Activated CD8-positive, alpha-beta memory T cell treated with anti-CD3 and anti-CD28 coated beads, Interleukin-2, amount 50 U/mL, for 1 hour (primary cell): ENCODE data around the gene EFCAB14.
"Not testable (repeated sequence)": the region's sequence is repeated elsewhere in the genome, so short reads cannot be mapped to it uniquely, and the experiment has no call there.

ENCODE experiments used
- DNase-seq: peaks from one replicate; pipeline ENCODE4 v3.0.0-alpha.2; 2020; ENCODE audit errors: extremely low read depth

Gene EFCAB14

DNA sequence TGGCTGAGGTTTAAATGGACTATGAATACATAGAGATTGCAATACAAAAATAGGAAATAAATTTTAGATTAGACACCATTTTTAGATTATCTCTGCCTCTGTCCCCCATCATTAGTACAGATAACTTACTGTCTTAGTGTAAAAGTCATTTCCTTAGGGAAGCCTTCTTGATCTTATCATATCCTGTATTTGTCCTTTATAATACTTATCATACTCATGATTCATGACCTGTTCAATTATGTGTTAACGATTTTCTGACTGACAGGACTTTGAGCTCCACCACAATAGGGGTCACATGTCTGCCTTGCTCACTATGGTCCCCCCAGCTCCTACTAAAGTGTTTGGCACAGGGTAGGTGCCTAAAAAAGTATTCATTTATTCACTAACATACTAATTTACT, 32.7 kb downstream of the EFCAB14 start:
- no peak for DNase-seq

DNA sequence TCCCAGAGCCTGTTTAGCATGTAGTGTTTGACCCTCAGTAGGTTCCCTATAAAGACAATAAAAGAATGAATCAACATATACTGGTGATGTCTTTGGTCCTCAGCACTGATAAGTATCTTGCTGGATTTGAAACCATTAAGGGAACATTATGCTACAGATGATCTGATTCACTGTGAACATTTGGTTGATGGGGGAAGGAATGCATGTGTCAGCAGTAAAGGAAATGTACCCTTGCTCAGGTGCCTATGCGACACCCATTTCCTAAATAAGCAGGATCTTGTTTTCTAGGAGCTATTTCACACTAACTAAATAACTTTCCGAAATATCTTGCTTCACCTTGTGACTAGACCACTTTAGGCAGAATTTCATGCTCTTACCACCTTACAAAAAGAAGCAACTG, 34.2 kb downstream of the EFCAB14 start:
- DNase-seq, result no peak

DNA sequence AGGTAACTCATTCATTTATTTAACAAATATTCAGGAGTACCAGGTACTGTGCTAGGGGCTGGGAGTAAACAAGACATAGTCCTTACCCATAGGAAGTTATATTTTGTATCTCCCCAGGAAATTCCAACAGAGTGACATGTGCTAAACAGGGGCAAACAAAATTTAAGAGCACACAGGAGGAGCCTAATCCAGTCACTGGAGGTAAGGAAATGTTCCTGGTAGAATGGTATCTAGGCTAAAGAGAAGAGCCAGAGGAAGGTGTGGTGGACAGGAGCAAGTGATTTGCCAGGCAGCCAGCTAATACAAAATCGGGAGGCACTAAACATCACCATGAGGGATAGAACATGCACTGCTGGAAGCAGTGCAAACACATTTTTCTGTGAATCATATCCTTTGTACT, 36.9 kb downstream of the EFCAB14 start:
- no peak for DNase-seq

DNA sequence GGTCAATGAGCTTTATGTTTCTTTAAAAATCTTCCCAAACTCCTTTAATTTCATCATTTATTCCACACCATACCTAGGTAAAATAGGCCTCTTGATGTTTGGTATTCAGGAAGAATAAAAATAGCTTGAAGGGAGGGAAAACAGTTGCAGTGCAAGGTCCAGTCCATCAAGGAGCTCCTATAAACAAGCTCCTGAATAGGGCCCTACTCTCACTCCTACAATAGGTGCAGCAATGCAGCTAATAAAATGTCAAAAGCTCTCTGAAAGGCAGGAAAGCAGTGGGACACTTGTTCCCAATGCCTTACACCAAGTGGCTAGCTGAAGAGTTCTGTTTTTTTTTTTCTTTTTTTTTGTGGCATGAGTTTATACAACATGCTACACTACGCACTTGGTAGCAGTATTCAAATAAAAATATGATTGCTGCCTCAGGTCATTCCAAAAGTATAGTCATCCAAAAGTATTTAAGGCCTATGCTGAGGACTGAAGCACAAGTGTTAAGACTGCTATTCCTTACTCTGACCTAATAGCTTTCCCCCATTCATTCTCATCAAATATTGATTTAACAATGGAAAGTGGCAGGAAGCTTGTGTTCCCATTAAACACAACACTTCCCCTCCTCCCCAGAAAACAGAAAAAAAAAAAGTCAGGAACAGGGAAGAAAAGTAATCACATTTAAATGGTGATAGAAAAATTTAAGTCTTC, 37.4 kb downstream of the EFCAB14 start:
- DNase-seq, result no peak

DNA sequence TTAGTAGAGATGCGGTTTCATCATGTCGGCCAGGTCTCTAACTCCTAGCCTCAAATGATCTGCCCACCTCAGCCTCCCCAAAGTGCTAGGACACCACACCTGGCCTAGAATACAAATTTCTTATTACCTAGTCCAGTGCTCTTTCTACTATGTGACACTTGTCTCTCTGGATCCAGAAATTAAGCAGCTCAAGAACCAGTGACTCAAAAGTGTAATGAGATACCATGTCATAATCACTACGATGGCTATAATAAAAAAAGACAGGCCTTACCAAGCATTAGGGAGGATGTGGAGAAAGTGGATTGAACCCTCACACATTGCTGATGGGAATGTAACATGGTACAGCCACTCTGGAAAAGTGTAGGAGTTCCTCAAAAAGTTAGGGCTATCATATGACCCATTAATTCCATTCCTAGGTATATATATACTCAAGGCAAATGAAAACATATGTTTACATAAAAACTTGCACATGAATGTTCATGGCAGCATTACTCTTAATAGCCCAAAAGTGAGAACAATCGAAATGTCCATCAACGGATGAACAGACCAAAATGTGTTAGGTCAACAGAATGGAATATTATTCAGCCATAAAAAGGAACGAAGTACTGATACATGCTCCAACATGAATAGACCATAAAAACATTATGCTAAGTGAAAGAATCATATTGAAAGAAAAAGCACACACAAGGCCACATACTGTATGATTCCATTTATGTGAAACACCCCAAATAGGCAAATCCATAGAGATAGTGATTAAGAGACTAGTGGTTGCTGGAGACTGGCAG, 38.9 kb downstream of the EFCAB14 start:
- DNase-seq, result no peak

DNA sequence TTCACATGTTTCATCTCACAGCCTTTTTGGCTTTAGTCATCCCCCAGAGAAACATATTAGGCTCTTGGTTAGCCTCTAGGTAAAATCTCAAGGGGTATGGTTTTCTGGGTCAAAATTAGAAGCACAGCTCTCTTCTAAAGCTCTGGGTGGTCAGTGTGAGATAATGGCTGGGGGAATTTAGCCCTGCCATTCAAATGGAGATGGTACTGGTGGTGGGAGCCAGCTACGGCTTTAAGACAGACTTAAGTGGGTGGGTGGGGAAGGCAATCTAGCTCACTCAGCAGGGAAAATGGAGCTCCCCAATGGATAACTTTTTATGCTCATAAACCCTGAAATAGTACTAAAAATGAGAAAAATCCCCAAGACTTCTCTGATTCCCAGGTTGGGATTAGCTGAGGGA, 41.6 kb downstream of the EFCAB14 start:
- no peak for DNase-seq

DNA sequence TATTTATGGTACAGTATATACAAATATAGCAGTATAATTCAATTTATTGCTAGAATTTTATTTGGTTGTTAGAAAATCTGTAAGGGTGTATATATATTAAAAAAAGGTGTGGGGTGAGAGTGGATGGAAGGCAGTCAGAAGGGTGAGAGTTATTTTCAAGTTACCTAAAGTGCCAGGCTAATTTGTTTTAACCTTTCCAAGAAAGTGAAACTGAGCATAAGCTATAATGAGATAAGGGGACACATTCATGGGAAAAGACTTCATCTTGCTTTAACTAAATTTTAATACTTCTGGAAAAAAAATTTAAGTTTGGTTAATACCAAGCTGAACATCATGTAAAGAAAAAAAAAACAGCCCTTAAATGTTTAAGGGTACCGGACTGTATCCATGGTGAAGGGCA, 42.4 kb downstream of the EFCAB14 start:
- no peak for DNase-seq

DNA sequence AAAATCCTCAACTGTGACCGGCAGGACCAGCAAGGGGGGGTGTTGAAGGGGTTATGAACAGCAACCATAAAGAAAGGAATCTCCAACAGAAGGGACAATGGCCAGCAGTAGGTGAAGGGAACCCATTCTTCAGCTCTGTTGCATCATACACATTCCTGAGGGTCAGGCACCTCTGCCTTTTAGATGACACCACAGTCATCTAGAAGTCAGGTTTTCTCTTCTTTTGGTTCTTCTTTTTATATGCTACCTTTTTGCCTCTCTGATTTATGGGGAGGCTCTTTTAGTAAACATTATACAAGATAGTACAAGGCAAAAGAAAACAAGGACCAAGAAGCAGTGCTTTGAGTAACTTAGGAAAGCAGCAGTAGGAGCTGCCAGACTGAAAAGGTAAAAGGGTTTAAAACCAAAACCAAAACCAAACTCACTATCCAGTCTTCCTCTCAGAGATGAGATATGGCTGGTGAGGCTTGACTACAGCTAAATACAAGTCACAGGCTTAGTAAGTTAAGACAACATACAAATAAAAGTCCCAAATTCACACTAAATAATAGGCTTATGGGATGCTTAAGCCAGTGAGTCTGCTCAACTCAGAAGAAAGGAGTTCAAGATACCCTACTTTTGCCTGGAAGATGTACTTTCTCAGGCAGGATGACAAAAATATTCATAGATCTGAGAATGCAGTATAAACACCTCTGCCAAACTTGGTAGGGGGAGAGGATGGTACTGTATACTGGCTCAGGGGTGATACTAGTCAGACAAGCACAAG, 43.2 kb downstream of the EFCAB14 start:
- DNase-seq, result no peak

DNA sequence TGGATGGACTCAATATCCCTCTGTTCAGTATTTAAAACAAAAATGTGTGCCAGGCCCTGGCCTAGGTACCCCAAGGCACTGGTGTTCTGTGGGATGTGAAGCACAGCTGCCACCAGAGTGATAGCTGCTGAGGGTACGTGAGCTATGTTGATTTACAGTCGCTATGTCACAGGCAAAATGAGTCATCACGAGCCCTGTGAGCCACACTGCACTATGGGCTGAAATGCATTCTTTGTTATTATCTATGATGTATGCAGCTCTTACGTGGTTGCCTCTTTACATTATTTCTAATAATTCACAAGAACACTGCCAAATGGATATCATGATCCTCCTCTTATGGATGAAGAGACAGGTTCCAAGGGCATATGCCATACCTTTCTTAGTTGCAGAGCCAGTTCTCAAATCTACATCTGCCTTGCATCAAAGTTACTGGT, 45.1 kb downstream of the EFCAB14 start:
- no peak for DNase-seq

DNA sequence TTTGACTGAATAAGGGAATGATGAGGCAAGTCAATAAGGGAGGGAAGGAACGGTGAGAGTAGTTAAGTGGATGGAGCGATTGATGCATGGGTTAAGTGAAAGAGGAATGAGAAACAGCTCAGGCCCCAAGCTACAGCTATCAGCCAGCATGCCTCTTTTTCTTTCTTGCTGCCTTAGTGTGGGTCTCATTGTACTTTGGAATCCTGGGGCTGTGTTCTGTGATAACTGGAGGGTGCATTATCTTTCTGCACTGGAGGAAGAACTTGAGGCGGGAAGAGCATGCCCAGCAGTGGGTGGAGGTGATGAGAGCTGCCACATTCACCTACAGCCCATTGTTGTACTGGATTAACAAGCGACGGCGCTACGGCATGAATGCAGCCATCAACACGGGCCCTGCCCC, 46.2 kb downstream of the EFCAB14 start:
- DNase-seq, result no peak

DNA sequence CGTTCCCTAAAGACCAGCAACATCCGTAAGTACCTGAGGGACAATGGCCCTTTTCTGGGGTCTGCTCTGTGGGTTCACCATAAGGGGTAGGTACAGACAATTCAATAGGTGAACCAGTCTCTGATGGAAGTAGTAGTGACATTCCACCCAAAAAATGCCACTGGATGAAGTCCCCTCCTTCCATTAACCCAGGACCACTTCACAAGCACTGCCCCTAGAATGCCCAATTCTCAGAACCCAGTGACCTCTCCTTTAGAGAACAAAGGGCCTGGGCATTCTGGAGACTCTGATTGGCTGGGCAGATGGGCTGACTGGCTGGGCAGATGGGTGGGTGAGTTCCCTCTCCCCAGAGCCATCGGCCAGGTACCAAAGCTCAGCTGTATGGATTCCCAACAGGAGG, 47.4 kb downstream of the EFCAB14 start, which contains the start of gene TEX38:
Gene TEX38, plus strand, starts transcription at position 301 of the 400 bp plus-strand sequence. Its CDS starts 81 bp downstream, at position 382.
- no peak for DNase-seq

DNA sequence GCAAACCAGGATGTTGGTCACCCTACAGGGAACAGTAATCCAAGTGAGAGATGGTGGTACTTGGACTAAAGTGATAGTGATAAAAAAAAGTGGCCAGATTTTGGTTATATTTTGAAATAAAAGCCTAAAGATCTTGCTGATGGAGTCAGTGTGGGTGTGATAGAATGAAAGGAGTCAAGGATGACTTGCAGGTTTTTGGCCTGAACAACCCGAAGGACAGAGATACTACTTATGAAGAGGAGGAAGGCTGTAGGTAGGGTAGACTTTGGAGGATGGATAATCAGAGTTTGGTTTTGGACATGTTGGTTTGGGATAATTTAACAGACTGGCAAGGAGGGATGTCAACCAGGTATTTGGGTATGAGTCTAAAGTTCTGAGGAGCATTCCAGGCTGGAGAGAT, 48.8 kb downstream of the EFCAB14 start:
- no peak for DNase-seq

DNA sequence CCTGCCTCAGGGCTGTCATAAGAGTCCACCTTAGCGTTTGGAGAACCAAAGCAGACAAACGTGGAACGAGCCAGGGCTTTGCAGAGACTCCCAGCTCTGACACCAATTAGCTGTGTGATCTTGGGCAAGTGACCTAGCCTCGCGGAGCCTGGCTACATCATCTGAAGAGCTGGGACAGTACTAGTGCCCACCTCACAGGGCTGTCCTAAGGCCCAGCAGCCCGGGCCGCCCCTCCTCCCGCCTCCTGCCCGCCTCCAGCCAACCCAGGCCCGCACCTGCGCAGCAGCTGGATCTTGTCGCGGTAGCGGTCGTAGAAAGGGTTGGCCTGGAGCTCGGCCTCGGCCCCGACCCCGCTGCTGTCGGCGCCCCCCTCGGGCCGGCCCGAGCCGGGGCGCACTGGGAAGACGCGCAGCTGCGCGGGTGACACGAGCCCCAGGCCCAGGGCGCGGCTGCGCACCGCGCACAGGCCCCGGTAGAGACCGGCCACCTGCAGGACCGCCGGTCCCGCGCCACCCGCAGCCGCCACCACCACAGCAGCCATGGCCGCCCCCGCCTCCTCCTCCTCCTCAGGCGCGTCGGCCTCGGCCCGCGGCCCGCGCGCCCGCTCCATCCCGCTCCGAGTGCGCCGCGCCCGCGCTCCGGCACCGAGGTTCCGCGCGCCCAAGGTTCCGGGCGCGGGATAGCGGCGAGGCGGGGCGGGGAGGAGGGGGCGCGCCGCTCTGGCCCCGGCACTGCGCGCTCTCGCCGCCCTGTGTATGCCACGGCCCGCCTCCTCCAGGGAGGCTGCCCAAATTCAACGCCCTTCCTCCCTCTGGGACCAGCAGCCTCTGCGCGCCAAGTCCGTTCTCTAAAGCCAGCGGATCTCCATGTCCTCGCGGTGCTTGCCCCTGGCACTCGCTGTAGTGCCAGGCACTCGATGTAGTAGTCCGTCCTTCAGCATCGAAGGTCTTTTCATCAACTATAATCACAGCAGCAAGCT, 50.8 kb downstream of the EFCAB14 start, which contains the start of gene ATPAF1:
Gene ATPAF1, minus strand, starts transcription at position 583 of the 979 bp plus-strand sequence. Its CDS starts 42 bp downstream, at position 541.
- DNase-seq, result peak; percentile 4

DNA sequence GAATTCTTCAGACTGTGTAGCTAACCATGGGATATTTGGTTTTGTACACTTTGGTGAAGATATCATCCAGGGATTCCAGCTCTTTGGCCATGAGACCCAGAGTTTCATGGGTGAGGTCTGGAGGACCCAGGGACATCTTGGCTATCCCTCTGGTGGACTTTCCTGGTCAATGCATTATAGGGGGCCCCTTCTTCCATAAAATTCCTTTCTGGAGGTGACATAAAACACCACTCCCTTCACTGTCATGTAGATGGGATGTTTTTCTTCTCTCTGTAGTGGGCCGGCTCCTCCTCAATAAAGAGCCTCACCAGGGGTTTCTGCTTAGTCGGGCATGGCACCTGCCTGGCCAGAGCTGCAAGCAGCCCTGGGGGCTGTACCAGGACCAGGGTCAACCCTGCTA, 52.9 kb downstream of the EFCAB14 start:
- DNase-seq, result no peak

DNA sequence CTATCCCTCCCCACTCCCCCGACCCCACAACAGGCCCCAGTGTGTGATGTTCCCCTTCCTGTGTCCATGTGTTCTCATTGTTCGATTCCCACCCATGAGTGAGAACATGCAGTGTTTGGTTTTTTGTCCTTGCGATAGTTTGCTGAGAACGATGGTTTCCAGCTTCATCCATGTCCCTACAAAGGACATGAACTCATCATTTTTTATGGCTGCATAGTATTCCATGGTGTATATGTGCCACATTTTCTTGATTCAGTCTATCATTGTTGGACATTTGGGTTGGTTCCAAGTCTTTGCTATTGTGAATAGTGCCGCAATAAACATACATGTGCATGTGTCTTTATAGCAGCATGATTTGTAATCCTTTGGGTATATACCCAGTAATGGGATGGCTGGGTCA, 56.0 kb downstream of the EFCAB14 start:
- not testable (repeated sequence) for DNase-seq

DNA sequence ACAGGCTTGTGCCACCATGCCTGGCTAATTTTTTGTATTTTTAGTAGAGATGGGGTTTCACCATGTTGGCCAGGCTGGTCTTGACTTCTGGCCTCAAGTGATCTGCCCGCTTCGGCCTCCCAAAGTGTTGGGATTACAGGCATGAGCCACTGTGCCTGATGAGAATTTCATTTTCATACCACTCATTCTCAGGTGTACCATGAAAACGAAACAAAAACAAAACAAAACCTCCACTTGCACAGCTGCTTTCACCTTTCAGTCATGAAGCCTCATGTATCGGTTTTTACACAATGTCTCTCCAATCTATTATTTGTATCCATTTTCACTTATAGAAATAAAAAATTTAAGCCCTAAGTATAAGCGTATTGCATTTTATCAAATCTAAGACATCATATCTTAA, 58.8 kb downstream of the EFCAB14 start:
- DNase-seq, result not testable (repeated sequence)

DNA sequence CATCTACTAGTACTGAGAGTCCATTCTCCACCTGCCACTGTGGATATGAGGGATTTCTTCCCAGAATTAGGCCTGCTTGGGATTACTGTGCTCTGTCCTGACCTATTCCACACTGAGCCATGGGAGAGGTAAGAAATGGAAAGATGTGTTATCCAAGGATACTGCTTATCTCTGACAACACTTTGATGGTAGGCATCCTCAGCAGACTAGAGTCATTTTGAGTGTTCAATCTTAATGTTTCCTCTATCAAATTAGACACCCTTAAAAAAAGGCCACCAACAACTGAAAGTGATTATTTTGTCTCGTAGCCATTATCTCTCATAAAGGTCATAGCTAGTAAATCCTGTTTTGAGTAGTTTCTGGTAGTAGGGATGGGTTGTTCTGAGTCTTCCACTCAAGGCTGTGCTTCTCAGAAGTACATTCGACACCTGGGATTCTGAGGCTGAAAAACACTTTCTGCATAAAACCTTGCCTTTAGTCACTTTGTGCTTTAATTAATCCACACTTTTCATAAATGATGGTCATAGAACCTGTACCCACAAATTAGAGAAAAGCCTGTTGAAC, 59.5 kb downstream of the EFCAB14 start:
- no peak for DNase-seq

DNA sequence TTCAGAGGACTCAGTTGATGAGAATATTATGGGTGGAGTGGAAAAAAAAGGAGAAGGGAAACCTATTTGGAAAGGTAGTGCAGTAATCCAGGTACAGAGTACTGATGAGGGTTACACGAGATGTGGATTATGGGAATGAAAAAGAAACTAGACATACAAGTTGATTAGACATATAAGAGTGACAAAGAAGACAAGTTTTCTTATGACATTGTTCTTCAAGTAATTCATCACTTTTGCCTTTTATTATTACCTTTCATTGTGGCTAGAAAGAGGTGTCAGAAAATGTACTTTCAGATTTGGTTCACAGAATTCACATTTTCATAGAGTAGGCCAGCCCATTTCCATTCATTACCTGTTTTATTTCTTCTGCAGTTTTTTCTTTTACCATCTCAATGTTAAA, 61.1 kb downstream of the EFCAB14 start:
- no peak for DNase-seq

DNA sequence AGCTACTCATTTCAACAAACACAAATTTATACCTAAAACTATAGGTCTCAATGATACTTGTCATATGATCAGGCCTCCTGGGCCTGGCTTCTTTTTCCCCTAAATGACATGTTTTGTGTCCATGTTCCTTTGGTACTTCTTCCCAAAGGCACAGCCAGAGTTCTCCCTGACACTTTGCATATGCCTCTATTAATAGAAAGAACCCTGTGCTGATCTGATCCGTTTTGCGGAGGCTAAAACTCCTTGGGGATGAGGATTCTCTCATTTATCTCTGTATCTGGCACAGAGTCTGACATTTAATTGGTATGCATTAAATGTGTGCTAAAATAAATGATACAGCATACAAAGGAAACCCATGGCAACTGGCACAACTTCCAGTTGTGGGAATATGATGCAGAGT, 62.3 kb downstream of the EFCAB14 start:
- DNase-seq, result no peak

DNA sequence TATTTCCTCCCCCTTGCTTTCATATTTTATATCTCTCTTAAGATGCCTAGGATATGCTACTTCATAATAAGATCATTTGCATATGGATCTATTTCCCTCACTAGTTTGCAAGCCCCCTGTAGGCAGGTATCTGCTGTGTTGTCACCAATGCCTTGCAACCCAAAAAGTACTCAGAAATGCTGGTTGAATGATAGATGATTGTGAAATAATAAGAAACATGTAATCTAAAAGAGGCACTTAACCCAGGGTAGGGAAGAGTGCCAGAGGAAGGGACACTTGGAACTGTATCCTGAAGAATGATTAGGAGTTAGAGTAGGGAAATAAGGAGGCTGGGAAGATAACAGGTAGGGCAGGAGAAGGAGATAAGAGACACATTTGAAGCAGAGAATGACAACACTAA, 63.1 kb downstream of the EFCAB14 start:
- DNase-seq, result no peak

DNA sequence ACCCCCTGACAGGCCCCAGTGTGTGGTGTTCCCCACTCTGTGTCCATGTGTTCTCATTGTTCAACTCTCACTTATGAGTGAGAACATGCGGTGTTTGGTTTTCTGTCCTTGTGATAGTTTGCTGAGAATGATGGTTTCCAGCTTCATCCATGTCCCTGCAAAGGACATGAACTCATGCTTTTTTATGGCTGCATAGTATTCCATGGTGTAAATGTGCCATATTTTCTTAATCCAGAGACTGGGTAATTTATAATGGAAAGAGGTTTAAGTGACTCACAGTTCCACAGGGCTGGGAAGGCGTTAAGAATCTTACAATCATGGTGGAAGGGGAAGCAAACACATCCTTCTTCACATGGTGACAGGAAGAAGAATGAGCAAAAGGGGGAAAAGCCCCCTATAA, 64.2 kb downstream of the EFCAB14 start:
- DNase-seq, result not testable (repeated sequence)
